H1 (cell line): ENCODE measurements around the gene FOXO1. TPM values are rescaled to one million over a fixed set of nuclear protein-coding genes. Genes with fewer than 3 reads are reported as not detected.

Experiments used
- CTCF ChIA-PET: fragments of 300-600 bp; sonication (Branson Sonifier 250); formaldehyde crosslinking; loops from one replicate; lab custom pipeline; 2021; ENCODE audit not compliant: partially characterized antibody; lab: Charles Lee
- POLR2A ChIA-PET: fragments of 300-600 bp; sonication (Branson Sonifier 250); formaldehyde crosslinking; loops from one replicate; lab custom pipeline; 2021; ENCODE audit warnings: inconsistent platforms; ENCODE audit not compliant: partially characterized antibody; lab: Charles Lee
- DNase-seq, 2 experiments: peaks; one replicate each; pipeline versions ENCODE4 v3.0.0 to v3.0.0-alpha.2; 2010 to 2022; ENCODE audit warnings: low spot score in 2 of 2, low read depth in 1 of 2, mixed read lengths in 1 of 2
- FAIRE-seq: peaks from 2 replicates; lab custom pipeline; 2011; peaks lifted over from hg19 to GRCh38; lab: Jason Lieb, UNC
- H2AFZ ChIP-seq: 2 replicates; pipeline ENCODE4 v1.8.1; 2012; ENCODE audit warnings: low read length, inconsistent platforms
- H2AK5ac ChIP-seq: 2 replicates; pipeline ENCODE4 v1.6.1; 2013; ENCODE audit warnings: low read depth, low read length
- H2BK120ac ChIP-seq: replicated peaks from 2 replicates; pipeline ENCODE3; 2013; ENCODE audit warnings: low read depth, low read length, inconsistent platforms
- H2BK12ac ChIP-seq: 2 replicates; pipeline ENCODE4 v1.6.1; 2013; ENCODE audit warnings: low read depth, low read length
- H2BK15ac ChIP-seq: 2 replicates; pipeline ENCODE4 v1.6.1; 2013; ENCODE audit warnings: low read length
- H2BK20ac ChIP-seq: 2 replicates; pipeline ENCODE4 v1.6.1; 2013; ENCODE audit warnings: low read length
- H2BK5ac ChIP-seq: 2 replicates; pipeline ENCODE4 v1.6.1; 2013; ENCODE audit warnings: low read depth, low read length
- H3K14ac ChIP-seq: 2 replicates; pipeline ENCODE4 v1.6.1; 2013; ENCODE audit warnings: inconsistent platforms; ENCODE audit not compliant: insufficient read length
- H3K18ac ChIP-seq: 2 replicates; pipeline ENCODE4 v1.6.1; 2013; ENCODE audit warnings: low read length; ENCODE audit errors: extremely low read depth
- H3K23ac ChIP-seq: 2 replicates; pipeline ENCODE4 v1.6.1; 2013; ENCODE audit warnings: inconsistent platforms; ENCODE audit not compliant: insufficient read length
- H3K23me2 ChIP-seq: 2 replicates; pipeline ENCODE4 v1.6.1; 2013; ENCODE audit warnings: low read depth, low read length
- H3K27ac ChIP-seq: 2 replicates; pipeline ENCODE4 v1.6.1; 2011; ENCODE audit warnings: low read depth, low read length, inconsistent platforms
- H3K27me3 ChIP-seq, 4 experiments: replicated peaks in 1 of 4; 1 replicate in 1 of 4; 2 replicates in 3 of 4; pipeline versions ENCODE4 v1.6.1 to v1.8.1; 2011 to 2013; ENCODE audit warnings: low read length in 3 of 4, mild to moderate bottlenecking in 3 of 4, inconsistent platforms in 2 of 4, mixed read lengths in 2 of 4, moderate library complexity in 1 of 4; ENCODE audit not compliant: control insufficient read depth in 3 of 4, insufficient read depth in 3 of 4; ENCODE audit errors: extremely low read depth in 1 of 4
- H3K36me3 ChIP-seq, 4 experiments: 2 replicates each; pipeline versions ENCODE4 v1.6.1 to v1.8.1; 2011 to 2013; ENCODE audit warnings: mild to moderate bottlenecking in 4 of 4, low read length in 3 of 4, moderate library complexity in 2 of 4, control low read depth in 1 of 4, inconsistent platforms in 1 of 4; ENCODE audit not compliant: insufficient read depth in 4 of 4, control insufficient read depth in 2 of 4
- H3K4ac ChIP-seq: replicated peaks from 2 replicates; pipeline ENCODE3; 2013; ENCODE audit warnings: low read length, low read depth, mixed read lengths, inconsistent platforms; ENCODE audit not compliant: insufficient read length
- H3K4me1 ChIP-seq, 4 experiments: replicated peaks in 1 of 4; 1 replicate in 1 of 4; 2 replicates in 3 of 4; pipeline versions ENCODE4 v1.6.1 to v1.8.1; 2011 to 2013; ENCODE audit warnings: low read length in 3 of 4, inconsistent platforms in 2 of 4, mixed read lengths in 1 of 4; ENCODE audit not compliant: insufficient read depth in 4 of 4, control insufficient read depth in 3 of 4
- H3K4me2 ChIP-seq, 2 experiments: 2 replicates each; pipeline versions ENCODE4 v1.6.1 to v1.8.1; 2011 to 2013; ENCODE audit warnings: low read depth in 2 of 2, low read length in 2 of 2, control low read depth in 1 of 2, inconsistent platforms in 1 of 2, mild to moderate bottlenecking in 1 of 2; ENCODE audit not compliant: insufficient read depth in 1 of 2
- H3K4me3 ChIP-seq, 4 experiments: fragments of 200-600, 300-600 bp in 1 of 4; sonication (generic), shearing (Covaris generic), sonication (Bioruptor Twin) in 1 of 4; 2 replicates each; pipeline versions ENCODE4 v1.5.1 to v1.8.1; 2011 to 2016; ENCODE audit warnings: low read length in 4 of 4, low read depth in 3 of 4, control low read depth in 2 of 4, inconsistent platforms in 2 of 4, mild to moderate bottlenecking in 2 of 4, mixed read lengths in 1 of 4, moderate library complexity in 1 of 4; ENCODE audit not compliant: insufficient read depth in 2 of 4; ENCODE audit errors: extremely low read depth in 1 of 4
- H3K56ac ChIP-seq: replicated peaks from 2 replicates; pipeline ENCODE3; 2013; ENCODE audit warnings: low read depth, mild to moderate bottlenecking, mixed read lengths, low read length, inconsistent platforms; ENCODE audit not compliant: insufficient read length
- H3K79me1 ChIP-seq: 2 replicates; pipeline ENCODE4 v1.6.1; 2013; ENCODE audit warnings: low read depth, low read length, control low read depth
- H3K79me2 ChIP-seq, 2 experiments: 2 replicates each; pipeline versions ENCODE4 v1.6.1 to v1.8.1; 2012 to 2013; ENCODE audit warnings: low read length in 2 of 2, mild to moderate bottlenecking in 2 of 2, inconsistent platforms in 1 of 2; ENCODE audit not compliant: insufficient read depth in 2 of 2, control insufficient read depth in 1 of 2
- H3K9ac ChIP-seq, 4 experiments: replicated peaks in 1 of 4; 1 replicate in 1 of 4; 2 replicates in 3 of 4; pipeline versions ENCODE4 v1.6.1 to v1.8.1; 2011 to 2013; ENCODE audit warnings: low read depth in 3 of 4, low read length in 3 of 4, control low read depth in 2 of 4, mild to moderate bottlenecking in 2 of 4, moderate library complexity in 2 of 4, inconsistent platforms in 1 of 4; ENCODE audit errors: extremely low read depth in 1 of 4
- H3K9me3 ChIP-seq, 2 experiments: 2 replicates each; pipeline versions ENCODE4 v1.6.1 to v1.8.1; 2012 to 2013; ENCODE audit warnings: mild to moderate bottlenecking in 2 of 2, moderate library complexity in 2 of 2, control low read depth in 1 of 2, inconsistent platforms in 1 of 2, low read depth in 1 of 2, low read length in 1 of 2, mixed read lengths in 1 of 2; ENCODE audit not compliant: insufficient read depth in 2 of 2
- H4K20me1 ChIP-seq, 2 experiments: replicated peaks in 1 of 2; 2 replicates each; pipeline versions ENCODE3 to v1.8.1; 2011 to 2013; ENCODE audit warnings: inconsistent platforms in 2 of 2, low read length in 2 of 2, mild to moderate bottlenecking in 1 of 2; ENCODE audit not compliant: insufficient read depth in 2 of 2, control insufficient read depth in 1 of 2
- H4K5ac ChIP-seq: 2 replicates; pipeline ENCODE4 v1.6.1; 2013; ENCODE audit warnings: low read length, low read depth, mixed read lengths, inconsistent platforms; ENCODE audit not compliant: insufficient read length
- H4K8ac ChIP-seq: 2 replicates; pipeline ENCODE4 v1.8.0; 2013; ENCODE audit warnings: mild to moderate bottlenecking, moderate library complexity, low read length, inconsistent platforms; ENCODE audit not compliant: insufficient read depth; ENCODE audit errors: extremely low read depth
- H4K91ac ChIP-seq: replicated peaks from 2 replicates; pipeline ENCODE3; 2013; ENCODE audit warnings: low read length, mixed read lengths, inconsistent platforms; ENCODE audit not compliant: insufficient read length
- SRF ChIP-seq: IDR thresholded peaks from 2 replicates; pipeline ENCODE4 v1.6.1; 2011; ENCODE audit warnings: mild to moderate bottlenecking, low read depth, low read length, moderate library complexity
- SUZ12 ChIP-seq: fragments of 200-600 bp; sonication (generic); IDR thresholded peaks from 2 replicates; pipeline ENCODE4 v1.6.1; 2012; ENCODE audit warnings: mild to moderate bottlenecking, inconsistent platforms, low read length, moderate library complexity, mixed read lengths
- WGBS, 2 experiments: shearing (Covaris generic) in 1 of 2; methylation state at CpG; one replicate each; pipeline versions ENCODE4 v1.1.6 to v1.1.7; 2013 to 2015; ENCODE audit warnings: low lambda C conversion rate in 2 of 2, mixed read lengths in 2 of 2, inconsistent platforms in 1 of 2, low coverage in 1 of 2, missing lambda C conversion rate in 1 of 2; ENCODE audit not compliant: insufficient replicate concordance in 2 of 2, insufficient coverage in 1 of 2, insufficient read length in 1 of 2; ENCODE audit errors: extremely low coverage in 1 of 2, missing lambda C conversion rate in 1 of 2; 5-methylcytosine and 5-hydroxymethylcytosine counted together
- polyA plus RNA-seq, 7 experiments: library from polyadenylated mRNA; depleted of rRNA in 3 of 7; stranded (reverse) in 5 of 7; unstranded in 2 of 7; fragments of >200 nt in 5 of 7; fragments of 200-250 nt in 2 of 7; gene quantifications; 1 replicate in 5 of 7; 2 replicates in 1 of 7; 4 replicates in 1 of 7; pipeline versions ENCODE4 v1.2.1 to v1.2.3, GENCODE V29; 2011 to 2013; ENCODE audit warnings: missing spikeins in 2 of 7, mixed read lengths in 2 of 7
- total RNA-seq: library from RNA; stranded (reverse); fragmentation: NEBNext Ultra II Directional; extraction: Animal tissue kit (Norgen Biotek cat#: 25700); gene quantifications from 2 replicates; pipeline ENCODE4 v1.2.1, GENCODE V29; 2021

FOXO1 gene
- total and polyA plus RNA-seq, 2 of the 8 experiments (the other 6 are each of a cell fraction or from before 2014, with no cell fraction given), result 35.3 to 56.9 TPM

DNA sequence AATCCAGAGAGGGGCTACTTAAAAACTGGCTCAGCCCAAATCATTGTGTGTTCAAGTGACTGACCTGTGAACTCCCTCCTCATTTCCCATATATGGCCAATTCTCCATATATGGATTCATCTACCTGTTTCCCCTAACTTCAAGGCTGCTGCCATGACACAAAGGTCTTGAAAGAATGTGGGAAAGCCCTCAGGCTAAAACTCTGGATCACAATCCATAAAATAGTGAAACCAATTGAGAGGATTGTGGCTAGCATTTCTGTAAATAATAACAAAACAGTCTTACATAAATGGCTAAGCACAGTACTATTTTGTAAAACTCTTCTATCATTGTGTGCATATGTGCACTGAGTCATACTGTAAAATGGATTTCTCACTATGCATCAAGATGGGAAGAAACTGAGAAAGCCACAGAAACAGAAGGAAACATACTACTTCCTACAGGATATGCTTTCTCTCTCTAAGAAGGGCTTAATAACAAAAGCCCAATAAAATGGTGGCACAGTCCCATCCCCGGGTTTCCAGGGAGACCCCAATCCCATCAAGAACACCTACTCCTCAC, 80.5 kb downstream of the FOXO1 start:
- Histone ChIP-seq H3K23ac (no peak overlapping the region), H3K79me1 (peaks cover 6% of the 10 kb centered on the region)
- no peak for TF ChIP-seq SUZ12
- peak; percentile 85 for TF ChIP-seq SRF
- TF ChIP-seq, all 59 proteins: peak for 1
- DNase-seq, result no peak
- CTCF ChIA-PET, result no interaction called here
- H2BK20ac ChIP-seq, result no peak overlapping the region
- H3K27me3 ChIP-seq, result no peaks in the 10 kb centered on the region
- H3K14ac ChIP-seq, result no peak overlapping the region
- POLR2A ChIA-PET, result interaction anchor here (0.8 to 1.3 kb wide), 2 partner anchors 9 to 14 kb away, joined by 3 to 4 read pairs; no protein-coding TSS in a partner anchor
- H3K27ac ChIP-seq, result no peak overlapping the region
- H4K91ac ChIP-seq, result no peak overlapping the region
- H3K9ac ChIP-seq, result no peak overlapping the region
- 0 out of 2 replicates have a peak overlapping the region, but pooled peaks have one; percentile 46 for H2BK5ac ChIP-seq
- H2BK12ac ChIP-seq, result no peak overlapping the region
- no peak overlapping the region for H3K4ac ChIP-seq
- H3K56ac ChIP-seq, result no peak overlapping the region
- H4K20me1 ChIP-seq, result peaks cover 15 to 28% of the 10 kb centered on the region in 2 experiments
- peak overlapping the region in 1 of 2 experiments; percentile 6; a peak in 1 of 4 replicates for H3K4me2 ChIP-seq
- no peak overlapping the region for H4K8ac ChIP-seq
- H3K79me2 ChIP-seq, result peaks cover 34 to 100% of the 10 kb centered on the region in 2 experiments
- WGBS, 2 experiments, result 80% methylated on average over 1 of the region's 1 CpG; no CpG with 5 or more reads in 1 of the 2 experiments
- no peak overlapping the region for H3K4me3 ChIP-seq
- H4K5ac ChIP-seq, result no peak overlapping the region
- no peak overlapping the region for H2BK120ac ChIP-seq
- no peak overlapping the region for H3K18ac ChIP-seq
- H3K36me3 ChIP-seq, result peaks cover 0 to 8% (median 1%) of the 10 kb centered on the region in 4 experiments; a peak in 2 of 8 replicates
- H3K9me3 ChIP-seq, result peaks cover 4 to 11% of the 10 kb centered on the region in 2 experiments; a peak in 2 of 4 replicates
- no peak overlapping the region for H2AFZ ChIP-seq
- FAIRE-seq, result no peak
- H2AK5ac ChIP-seq, result no peak overlapping the region
- no peak overlapping the region for H2BK15ac ChIP-seq
- no peaks in the 10 kb centered on the region for H3K23me2 ChIP-seq
- peaks cover 0 to 33% (median 12%) of the 10 kb centered on the region in 4 experiments; a peak in 3 of 7 replicates for H3K4me1 ChIP-seq
